COLO829 (cell line): ENCODE data around the gene F8.
"Not testable (repeated sequence)": the region's sequence is repeated elsewhere in the genome, so short reads cannot be mapped to it uniquely, and the experiment has no call there.

ENCODE experiments used
- DNase-seq: peaks from one replicate; pipeline ENCODE4 v3.0.0; 2012; ENCODE audit warnings: low spot score

Gene F8

GRCh38 chrX:154885057-154885456 lies 137.5 kb downstream of the F8 start:
- not testable (repeated sequence) for DNase-seq

- DNase-seq = not testable (repeated sequence)
These were observed 138.5 kb downstream of the F8 start for GRCh38 chrX:154884069-154884468.

- DNase-seq = no peak
These were observed 149.2 kb downstream of the F8 start for GRCh38 chrX:154873329-154873728.

DNA sequence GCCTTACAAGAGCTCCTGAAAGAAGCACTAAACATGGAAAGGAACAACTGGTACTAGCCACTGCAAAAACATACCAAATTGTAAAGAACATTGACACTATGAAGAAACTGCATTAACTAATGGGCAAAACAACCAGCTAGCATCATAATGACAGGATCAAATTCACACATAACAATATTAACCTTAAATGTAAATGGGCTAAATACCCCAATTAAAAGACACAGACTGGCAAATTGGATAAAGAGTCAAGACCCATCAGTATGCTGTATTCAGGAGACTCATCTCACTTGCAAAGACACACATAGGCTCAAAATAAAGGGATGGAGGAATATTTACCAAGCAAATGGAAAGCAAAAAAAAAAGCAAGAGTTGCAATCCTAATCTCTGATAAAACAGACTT lies 154.0 kb downstream of the F8 start:
- DNase-seq = not testable (repeated sequence)

- DNase-seq = no peak
These were observed 167.3 kb downstream of the F8 start for GRCh38 chrX:154855256-154855655.

GRCh38 chrX:154850957-154851611 lies 171.4 kb downstream of the F8 start:
- DNase-seq = no peak

DNA sequence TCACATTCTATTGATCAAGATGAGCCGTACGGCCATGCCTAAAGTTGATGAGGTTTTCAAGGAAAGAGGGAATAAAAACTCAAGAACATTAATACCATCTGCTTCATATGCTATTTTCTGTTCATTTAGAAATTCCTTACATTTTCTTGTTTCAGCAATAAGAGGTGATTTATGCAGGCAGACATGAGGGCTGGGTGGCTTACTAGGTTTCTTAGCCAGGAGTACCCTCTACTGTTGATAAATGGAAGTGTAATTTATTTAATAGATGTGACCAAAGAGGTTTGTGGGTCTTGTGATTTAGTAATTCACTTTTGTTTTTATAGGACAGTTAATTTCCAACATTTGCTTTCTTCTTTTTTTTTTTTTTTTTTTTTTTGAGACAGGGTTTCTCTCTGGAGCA lies 181.7 kb downstream of the F8 start:
- peak; percentile 14 for DNase-seq

- no peak for DNase-seq
These were observed 186.4 kb downstream of the F8 start for GRCh38 chrX:154836163-154836562.

- DNase-seq = no peak
These were observed 188.0 kb downstream of the F8 start, which contains the start of gene SMIM9 for GRCh38 chrX:154834562-154834961. Gene SMIM9, minus strand, starts transcription at chrX:154834662. Its CDS starts 3,806 bp downstream, at chrX:154830856.

DNA sequence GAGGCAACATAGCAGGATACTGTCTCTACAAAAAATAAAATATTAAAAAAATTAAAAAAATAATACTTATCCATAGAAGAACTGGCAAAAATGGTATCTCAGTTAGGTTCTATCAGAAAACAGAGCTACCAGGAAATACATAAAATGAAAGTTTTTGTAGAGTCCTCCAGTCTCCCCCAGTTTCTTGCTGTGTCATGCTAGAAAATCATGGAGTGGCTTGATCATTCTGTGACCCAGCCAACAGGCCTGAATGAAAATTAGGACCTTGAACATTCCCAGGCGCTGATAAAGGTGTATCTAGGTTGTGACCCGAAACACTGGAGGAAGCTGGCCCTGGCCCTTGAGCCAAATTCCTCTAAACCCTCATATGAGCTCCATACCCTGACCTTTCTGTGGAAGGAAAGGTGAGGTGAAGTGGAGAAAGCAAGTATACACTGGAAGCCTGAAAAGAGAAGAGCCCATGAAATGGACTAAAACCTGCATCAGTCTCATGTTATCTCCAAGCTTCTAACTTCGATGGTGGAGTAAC lies 188.7 kb downstream of the F8 start:
- no peak for DNase-seq

GRCh38 chrX:154829926-154830442 lies 192.5 kb downstream of the F8 start:
- no peak for DNase-seq

- no peak for DNase-seq
These were observed 193.4 kb downstream of the F8 start for GRCh38 chrX:154829134-154829533.

GRCh38 chrX:154828016-154828408 lies 194.5 kb downstream of the F8 start:
- DNase-seq = no peak

- DNase-seq = no peak
These were observed 195.1 kb downstream of the F8 start for GRCh38 chrX:154827194-154828015.

DNA sequence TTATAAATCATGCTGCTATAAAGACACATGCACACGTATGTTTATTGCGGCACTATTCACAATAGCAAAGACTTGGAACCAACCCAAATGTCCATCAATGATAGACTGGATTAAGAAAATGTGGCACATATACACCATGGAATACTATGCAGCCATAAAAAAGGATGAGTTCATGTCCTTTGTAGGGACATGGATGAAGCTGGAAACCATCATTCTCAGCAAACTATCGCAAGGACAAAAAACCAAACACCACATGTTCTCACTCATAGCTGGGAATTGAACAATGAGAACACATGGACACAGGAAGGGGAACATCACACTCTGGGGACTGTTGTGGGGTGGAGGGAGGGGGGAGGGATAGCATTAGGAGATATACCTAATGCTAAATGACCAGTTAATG lies 196.9 kb downstream of the F8 start:
- DNase-seq = not testable (repeated sequence)

DNA sequence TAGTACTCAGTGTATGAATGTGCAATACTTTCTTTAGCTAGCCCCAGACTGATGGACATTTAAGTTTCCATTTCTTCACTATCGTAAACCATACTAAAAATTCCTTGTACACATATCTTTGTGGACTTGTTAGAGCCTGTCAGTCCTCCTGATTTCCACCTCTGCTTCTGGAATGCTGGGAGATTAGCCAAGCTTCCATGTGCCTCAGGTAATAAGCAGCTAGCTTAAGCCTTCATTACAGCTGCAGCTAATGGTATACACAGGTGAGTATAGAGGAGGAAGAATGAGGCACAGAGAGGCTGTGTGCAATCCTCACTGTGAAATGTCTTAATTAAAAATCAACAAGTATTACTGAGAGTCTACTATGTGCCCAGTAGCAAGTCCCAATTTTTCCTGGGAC lies 197.9 kb downstream of the F8 start:
- no peak for DNase-seq

GRCh38 chrX:154822029-154822428 lies 200.5 kb downstream of the F8 start:
- DNase-seq = no peak

GRCh38 chrX:154821523-154821922 lies 201.0 kb downstream of the F8 start:
- DNase-seq = no peak

GRCh38 chrX:154819771-154820341 lies 202.7 kb downstream of the F8 start:
- DNase-seq = no peak

DNA sequence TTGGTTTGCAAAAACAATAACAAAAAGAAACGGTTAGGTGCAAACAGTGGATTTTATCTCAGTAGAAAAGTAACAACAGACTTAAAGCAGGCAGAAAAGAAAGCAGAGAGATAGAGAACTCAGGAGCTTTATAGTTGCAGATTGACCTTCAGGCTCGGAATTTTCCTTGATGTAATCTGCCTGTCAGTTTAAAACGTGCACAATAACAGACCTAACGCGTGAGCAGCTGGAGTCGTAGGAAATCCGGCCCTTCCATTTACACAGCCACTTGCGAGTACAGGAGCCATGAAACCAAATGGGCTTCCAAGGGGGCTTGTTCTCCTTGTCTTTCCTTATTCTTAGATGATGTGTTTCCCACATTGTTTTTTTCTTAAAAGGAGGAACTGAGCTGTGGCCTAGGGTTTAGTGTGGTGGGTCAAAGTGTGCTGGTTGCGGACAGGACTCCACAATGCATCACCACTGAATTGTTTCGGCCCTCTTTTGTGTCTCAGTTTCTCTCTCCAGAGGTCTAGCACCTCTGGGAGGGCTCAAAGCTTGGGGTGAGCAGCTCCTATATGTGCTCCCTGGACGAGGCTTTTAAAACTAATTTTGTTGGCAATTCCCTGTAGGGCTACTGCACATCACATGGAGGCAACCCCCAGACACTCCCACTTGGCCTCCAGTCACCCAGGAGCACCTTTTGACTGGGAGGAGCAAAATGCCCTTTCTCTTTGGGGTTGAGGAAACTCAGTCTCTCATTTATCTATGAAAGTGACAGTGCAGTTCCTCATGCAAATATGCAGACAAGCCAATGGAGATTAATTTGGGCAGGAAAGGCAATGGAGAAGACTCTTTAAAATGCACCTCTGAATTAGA lies 203.4 kb downstream of the F8 start:
- DNase-seq = no peak

GRCh38 chrX:154817048-154817618 lies 205.4 kb downstream of the F8 start:
- DNase-seq = not testable (repeated sequence)
